Measurements from ENCODE around the gene CPT1B. TPM values are rescaled to one million over a fixed set of nuclear protein-coding genes. Genes with fewer than 3 reads are reported as not detected.

Gene CPT1B
- total and polyA plus RNA-seq, 10 of the 15 experiments (the other 5 are each of a cell fraction or from before 2014, with no cell fraction given): 3.5 to 54.0 (median 21.7) TPM

DNA sequence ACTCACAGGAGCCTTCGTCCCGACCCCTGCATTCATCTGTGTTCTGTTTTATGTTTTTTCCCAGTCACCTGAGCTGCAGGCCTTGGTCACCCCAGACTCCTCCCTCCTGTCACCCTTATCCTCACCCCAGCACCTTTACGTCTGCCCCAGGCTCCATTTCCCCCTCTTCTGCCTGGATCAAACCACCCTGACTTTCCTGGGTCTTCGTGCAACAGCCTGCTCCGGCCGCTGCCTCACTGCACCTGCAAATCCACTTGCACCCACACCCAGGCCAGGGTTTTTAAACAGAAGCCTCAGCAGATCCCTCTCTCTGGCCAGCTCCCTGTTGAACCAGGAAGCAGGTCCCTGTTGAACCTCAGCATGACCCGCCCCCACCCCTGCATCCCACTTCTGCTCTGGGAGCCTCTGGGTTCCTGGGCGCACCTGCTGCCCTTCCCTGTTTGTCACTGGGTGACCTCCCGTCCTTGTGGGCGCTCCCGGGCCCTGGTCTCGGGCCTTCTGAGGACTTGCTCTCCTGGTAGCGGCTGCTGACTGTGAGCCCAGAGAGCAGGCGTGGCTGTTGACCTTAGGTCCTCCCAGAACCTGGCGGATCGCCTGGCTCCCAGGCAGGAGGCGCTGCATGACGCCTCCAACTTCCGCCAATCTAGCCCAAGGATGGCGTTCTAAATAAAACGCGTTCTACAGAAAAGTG, 35.2 kb upstream of the CPT1B start:
- H4K20me1 ChIP-seq (ENCODE audit: control insufficient read depth, insufficient read depth): no peaks in the 10 kb centered on the region
- ChIA-PET SMC1A (ENCODE audit: uncharacterized antibody, unreplicated experiment) (interaction anchor here (0.6 kb wide), 1 partner anchor 106 kb away, joined by 3 read pairs; the partner anchor contains the start of genes LMF2 and NCAPH2), POLR2A (no interaction called here), RAD21 (ENCODE audit: unreplicated experiment) (no interaction called here), CTCF (interaction anchor here (0.6 kb wide), 1 partner anchor 119 kb away, joined by 3 read pairs; no protein-coding TSS in a partner anchor)
- intact Hi-C loops (cut with micrococcal nuclease; ENCODE audit: unreplicated experiment) (no loop called here), in situ Hi-C loops (cut with MboI) (loop anchor here (10.0 kb wide), 1 partner anchor 359 kb away; the partner anchor contains the start of gene HDAC10)
- no peaks in the 10 kb centered on the region for H3K27me3 ChIP-seq (replicated peaks in 1 of 2; ENCODE audit: control insufficient read depth in 2 of 2, insufficient read depth in 2 of 2, low read length in 1 of 2)
- no TSS peak for BruUV-seq (replicated peaks)
- H3K27ac ChIP-seq (ENCODE audit: control insufficient read depth, insufficient read depth): no peak overlapping the region
- TF ChIP-seq MYB (IDR thresholded peaks at IDR 0.05; ENCODE audit: borderline replicate concordance, low read depth, low read length): no peak
- TF ChIP-seq MXI1 (IDR thresholded peaks at IDR 0.05; ENCODE audit: low read depth, low read length): no peak
- TF ChIP-seq ATF7 (IDR thresholded peaks at IDR 0.05; ENCODE audit: low read depth): no peak
- TF ChIP-seq POLR2A (IDR thresholded peaks at IDR 0.05; ENCODE audit: low read depth, low read length): no peak
- TF ChIP-seq, protein P1, sequence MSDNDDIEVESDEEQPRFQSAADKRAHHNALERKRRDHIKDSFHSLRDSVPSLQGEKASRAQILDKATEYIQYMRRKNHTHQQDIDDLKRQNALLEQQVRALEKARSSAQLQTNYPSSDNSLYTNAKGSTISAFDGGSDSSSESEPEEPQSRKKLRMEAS (IDR thresholded peaks at IDR 0.05; ENCODE audit: low read depth, low read length): no peak
- no peak for TF ChIP-seq PAX5 (IDR thresholded peaks at IDR 0.05; ENCODE audit: borderline replicate concordance, low read depth, low read length)
- no peak for TF ChIP-seq RFX5 (IDR thresholded peaks at IDR 0.05; ENCODE audit: low read depth, low read length)
- TF ChIP-seq EP300 (IDR thresholded peaks at IDR 0.05; ENCODE audit: borderline replicate concordance in 1 of 2, control insufficient read depth in 1 of 2, low read depth in 2 of 2, low read length in 2 of 2): no peak
- TF ChIP-seq KDM1A (IDR thresholded peaks at IDR 0.05; ENCODE audit: borderline replicate concordance): no peak
- TF ChIP-seq SP1 (IDR thresholded peaks at IDR 0.05; ENCODE audit: low read depth, low read length): no peak
- TF ChIP-seq, protein P2, sequence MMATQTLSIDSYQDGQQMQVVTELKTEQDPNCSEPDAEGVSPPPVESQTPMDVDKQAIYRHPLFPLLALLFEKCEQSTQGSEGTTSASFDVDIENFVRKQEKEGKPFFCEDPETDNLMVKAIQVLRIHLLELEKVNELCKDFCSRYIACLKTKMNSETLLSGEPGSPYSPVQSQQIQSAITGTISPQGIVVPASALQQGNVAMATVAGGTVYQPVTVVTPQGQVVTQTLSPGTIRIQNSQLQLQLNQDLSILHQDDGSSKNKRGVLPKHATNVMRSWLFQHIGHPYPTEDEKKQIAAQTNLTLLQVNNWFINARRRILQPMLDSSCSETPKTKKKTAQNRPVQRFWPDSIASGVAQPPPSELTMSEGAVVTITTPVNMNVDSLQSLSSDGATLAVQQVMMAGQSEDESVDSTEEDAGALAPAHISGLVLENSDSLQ (IDR thresholded peaks at IDR 0.05): no peak
- TF ChIP-seq ZNF274 (IDR thresholded peaks at IDR 0.05; ENCODE audit: insufficient read depth, insufficient read length): no peak
- TF ChIP-seq, protein P3, sequence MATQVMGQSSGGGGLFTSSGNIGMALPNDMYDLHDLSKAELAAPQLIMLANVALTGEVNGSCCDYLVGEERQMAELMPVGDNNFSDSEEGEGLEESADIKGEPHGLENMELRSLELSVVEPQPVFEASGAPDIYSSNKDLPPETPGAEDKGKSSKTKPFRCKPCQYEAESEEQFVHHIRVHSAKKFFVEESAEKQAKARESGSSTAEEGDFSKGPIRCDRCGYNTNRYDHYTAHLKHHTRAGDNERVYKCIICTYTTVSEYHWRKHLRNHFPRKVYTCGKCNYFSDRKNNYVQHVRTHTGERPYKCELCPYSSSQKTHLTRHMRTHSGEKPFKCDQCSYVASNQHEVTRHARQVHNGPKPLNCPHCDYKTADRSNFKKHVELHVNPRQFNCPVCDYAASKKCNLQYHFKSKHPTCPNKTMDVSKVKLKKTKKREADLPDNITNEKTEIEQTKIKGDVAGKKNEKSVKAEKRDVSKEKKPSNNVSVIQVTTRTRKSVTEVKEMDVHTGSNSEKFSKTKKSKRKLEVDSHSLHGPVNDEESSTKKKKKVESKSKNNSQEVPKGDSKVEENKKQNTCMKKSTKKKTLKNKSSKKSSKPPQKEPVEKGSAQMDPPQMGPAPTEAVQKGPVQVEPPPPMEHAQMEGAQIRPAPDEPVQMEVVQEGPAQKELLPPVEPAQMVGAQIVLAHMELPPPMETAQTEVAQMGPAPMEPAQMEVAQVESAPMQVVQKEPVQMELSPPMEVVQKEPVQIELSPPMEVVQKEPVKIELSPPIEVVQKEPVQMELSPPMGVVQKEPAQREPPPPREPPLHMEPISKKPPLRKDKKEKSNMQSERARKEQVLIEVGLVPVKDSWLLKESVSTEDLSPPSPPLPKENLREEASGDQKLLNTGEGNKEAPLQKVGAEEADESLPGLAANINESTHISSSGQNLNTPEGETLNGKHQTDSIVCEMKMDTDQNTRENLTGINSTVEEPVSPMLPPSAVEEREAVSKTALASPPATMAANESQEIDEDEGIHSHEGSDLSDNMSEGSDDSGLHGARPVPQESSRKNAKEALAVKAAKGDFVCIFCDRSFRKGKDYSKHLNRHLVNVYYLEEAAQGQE (IDR thresholded peaks at IDR 0.05; ENCODE audit: low read depth, low read length): no peak
- TF ChIP-seq NFIC (IDR thresholded peaks at IDR 0.05; ENCODE audit: low read depth, low read length): no peak
- H3K36me3 ChIP-seq (ENCODE audit: control insufficient read depth in 2 of 2, insufficient read depth in 2 of 2, low read length in 1 of 2): no peaks in the 10 kb centered on the region
- ATAC-seq (no peak), FAIRE-seq (no peak), DNase-seq (ENCODE audit: low read depth, low spot score) (no peak)
- H3K9me3 ChIP-seq (replicated peaks; ENCODE audit: control insufficient read depth, insufficient read depth, low read length): no peaks in the 10 kb centered on the region
- no peaks in the 10 kb centered on the region for H3K4me1 ChIP-seq (ENCODE audit: control insufficient read depth, insufficient read depth, low read length)
- H3K9ac ChIP-seq (ENCODE audit: control insufficient read depth, insufficient read depth, low read length): no peak overlapping the region
- H2AFZ ChIP-seq (ENCODE audit: control insufficient read depth, low read depth, low read length): no peak overlapping the region
- 68% methylated on average over 22 of the region's 22 CpGs for WGBS (ENCODE audit: insufficient coverage, insufficient replicate concordance, low lambda C conversion rate, missing lambda C conversion rate)
- H3K4me2 ChIP-seq (ENCODE audit: control insufficient read depth, insufficient read depth): no peak overlapping the region
- H3K4me3 ChIP-seq: no peak overlapping the region
- no peaks in the 10 kb centered on the region for H3K79me2 ChIP-seq (ENCODE audit: control insufficient read depth, insufficient read depth, low read length)
